Choroid plexus epithelial cell (primary cell): Measurements from ENCODE around the gene KCTD19.

Experiments
- DNase-seq: peaks from one replicate; pipeline ENCODE4 v3.0.0-alpha.2; 2010; ENCODE audit warnings: low read depth
- H3K4me3 ChIP-seq: 2 replicates; pipeline ENCODE4 v1.5.1; 2011; ENCODE audit warnings: low read depth, mild to moderate bottlenecking, control low read depth, low read length, moderate library complexity
- TF ChIP-seq, protein P1 (sequence below): conservative IDR thresholded peaks from 2 replicates; pipeline ENCODE4 v1.5.1; 2011; ENCODE audit warnings: low read depth, mild to moderate bottlenecking, control low read depth, inconsistent platforms, low read length, moderate library complexity

Gene KCTD19

DNA sequence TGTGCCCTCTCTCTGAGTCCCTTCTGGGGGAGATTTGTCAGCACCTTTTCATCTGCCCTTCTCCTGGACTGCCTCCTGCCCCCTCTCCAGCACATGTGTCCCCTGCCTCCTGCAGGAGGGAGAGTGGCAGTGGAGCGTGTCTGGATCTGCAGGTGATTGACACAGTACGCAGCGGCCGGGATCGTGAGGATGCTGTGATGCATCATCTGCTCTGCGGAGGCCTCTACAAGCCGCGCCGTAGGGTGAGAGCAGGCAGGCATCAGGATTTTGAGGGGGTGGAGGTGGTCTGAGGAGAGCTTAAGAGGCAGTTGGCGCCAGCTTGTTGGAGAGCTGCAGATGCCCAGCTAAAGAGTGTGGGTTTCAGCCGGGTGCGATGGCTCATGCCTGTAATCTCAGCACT, 66.8 kb downstream of the KCTD19 start:
- DNase-seq: no peak
- TF ChIP-seq, protein P1, sequence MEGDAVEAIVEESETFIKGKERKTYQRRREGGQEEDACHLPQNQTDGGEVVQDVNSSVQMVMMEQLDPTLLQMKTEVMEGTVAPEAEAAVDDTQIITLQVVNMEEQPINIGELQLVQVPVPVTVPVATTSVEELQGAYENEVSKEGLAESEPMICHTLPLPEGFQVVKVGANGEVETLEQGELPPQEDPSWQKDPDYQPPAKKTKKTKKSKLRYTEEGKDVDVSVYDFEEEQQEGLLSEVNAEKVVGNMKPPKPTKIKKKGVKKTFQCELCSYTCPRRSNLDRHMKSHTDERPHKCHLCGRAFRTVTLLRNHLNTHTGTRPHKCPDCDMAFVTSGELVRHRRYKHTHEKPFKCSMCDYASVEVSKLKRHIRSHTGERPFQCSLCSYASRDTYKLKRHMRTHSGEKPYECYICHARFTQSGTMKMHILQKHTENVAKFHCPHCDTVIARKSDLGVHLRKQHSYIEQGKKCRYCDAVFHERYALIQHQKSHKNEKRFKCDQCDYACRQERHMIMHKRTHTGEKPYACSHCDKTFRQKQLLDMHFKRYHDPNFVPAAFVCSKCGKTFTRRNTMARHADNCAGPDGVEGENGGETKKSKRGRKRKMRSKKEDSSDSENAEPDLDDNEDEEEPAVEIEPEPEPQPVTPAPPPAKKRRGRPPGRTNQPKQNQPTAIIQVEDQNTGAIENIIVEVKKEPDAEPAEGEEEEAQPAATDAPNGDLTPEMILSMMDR: no peak
- H3K4me3 ChIP-seq: no peak overlapping the region

DNA sequence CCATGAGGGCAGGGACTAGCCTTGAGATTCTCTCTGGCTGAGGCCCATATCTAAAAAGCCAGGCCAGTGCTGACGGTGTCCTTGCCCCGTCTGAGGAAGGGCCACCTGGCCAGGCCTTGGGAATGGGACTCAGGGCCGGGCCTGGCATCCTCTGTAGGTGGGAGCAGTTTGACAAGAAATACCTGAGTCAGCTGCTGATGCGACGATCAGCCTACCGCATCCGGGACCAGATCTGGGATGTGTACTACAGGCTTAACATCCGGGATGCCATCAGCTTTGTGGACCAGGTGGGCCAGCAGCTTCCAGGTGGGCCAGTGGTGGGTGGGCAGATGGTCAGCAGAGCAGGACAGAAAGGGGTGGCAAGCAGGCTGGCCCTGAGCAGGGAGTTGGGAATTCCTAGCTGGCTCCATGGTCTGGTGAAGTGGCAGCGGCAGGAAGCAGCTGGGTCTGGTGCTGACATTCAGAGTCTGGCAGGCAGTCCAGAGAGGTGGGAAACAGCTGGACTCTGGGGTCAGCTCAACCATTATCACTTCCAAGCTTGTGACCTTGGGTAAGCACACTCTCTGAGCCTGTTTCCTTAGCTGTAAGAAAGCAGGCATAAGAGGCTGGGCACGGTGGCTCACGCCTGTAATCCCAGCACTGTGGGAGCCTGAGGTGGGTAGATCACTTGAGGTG, 68.2 kb downstream of the KCTD19 start:
- no peak for DNase-seq
- TF ChIP-seq, protein P1: no peak
- H3K4me3 ChIP-seq: no peak overlapping the region

DNA sequence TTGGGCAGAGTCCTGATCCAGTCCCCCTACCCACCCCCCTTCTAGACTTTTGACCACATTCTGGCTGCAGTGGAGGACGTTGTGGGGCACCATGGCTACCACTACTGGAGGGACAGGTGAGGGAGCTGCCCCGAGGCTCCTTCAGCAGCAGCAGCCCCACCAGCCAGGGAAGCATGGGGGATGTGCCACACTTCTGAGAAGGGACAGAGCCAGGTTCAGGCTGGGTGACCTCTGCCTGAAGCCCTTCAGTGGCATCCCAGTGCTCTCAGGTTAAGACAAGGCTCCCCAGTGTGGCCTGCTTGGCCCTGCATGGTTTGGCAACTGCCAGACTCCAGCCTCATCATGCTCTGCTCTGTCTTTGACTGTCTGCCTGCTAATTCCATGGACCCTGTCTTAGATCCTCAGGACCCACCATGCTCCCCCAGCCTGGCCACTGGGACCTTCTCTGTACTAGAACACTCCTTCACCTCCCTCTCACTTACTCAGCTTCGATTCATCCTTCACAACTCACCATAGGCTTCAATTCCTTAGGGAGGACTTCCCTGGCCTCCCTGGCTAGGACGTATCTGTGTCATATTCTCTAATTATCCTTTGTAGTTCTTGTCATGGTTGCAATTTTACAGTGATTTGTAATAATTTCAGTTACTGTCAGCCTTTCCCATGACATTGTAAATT, 68.9 kb downstream of the KCTD19 start:
- no peak for DNase-seq
- no peak overlapping the region for H3K4me3 ChIP-seq
- TF ChIP-seq, protein P1: no peak

DNA sequence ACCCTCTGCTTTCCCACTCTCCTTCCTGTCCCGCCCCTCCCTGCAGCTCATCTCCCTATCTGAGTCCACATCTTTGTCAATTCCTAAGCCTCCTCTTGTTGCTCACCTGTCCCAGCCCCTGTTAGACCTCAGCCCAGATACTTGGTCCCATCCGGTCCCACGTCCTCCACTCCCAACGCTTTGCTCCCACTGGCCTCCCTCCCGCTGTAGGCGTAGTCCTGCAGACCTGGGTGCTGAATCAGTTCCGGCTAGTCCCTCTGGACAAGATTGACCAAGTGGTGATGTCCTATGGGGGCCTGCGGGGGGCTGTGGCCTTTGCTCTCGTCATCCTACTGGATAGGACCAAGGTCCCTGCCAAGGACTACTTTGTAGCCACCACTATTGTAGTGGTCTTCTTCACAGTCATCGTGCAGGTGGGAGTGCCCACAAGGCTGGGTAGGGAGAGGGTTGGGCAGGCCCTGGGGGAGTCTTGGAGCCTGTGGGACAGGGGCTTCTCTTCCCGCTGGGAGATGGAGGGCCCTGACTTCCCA, 69.8 kb downstream of the KCTD19 start:
- TF ChIP-seq, protein P1: no peak
- no peak for DNase-seq
- H3K4me3 ChIP-seq: no peak overlapping the region

DNA sequence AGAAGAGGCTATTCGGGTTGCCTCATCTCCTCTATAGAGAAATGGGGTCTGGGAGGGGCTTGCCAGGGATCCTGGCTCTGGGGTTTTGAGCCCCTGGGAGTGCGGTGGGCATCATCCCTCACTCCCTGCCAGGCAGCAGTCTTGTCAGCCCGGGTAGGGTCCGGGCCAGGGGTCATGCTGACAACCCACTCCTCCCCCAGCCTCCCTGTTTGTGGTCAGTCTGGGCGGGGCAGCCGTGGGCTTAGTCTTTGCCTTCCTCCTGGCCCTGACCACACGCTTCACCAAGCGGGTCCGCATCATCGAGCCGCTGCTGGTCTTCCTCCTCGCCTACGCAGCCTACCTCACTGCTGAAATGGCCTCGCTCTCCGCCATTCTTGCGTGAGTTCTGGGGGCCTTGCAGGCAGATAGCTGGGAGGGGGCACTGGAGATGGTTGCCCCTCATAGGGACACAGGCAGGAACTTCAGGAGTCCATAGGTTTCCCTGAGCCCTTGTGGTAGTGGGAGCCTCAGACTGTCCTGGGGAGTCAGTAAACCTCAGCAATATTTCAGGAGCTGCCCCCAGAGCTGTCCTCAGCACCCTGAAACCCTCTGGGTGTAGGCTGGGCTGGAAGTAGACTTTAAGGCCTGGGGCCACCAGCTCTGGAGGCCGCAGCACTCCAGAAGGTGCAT, 70.9 kb downstream of the KCTD19 start:
- no peak overlapping the region for H3K4me3 ChIP-seq
- TF ChIP-seq, protein P1: no peak
- DNase-seq: no peak

DNA sequence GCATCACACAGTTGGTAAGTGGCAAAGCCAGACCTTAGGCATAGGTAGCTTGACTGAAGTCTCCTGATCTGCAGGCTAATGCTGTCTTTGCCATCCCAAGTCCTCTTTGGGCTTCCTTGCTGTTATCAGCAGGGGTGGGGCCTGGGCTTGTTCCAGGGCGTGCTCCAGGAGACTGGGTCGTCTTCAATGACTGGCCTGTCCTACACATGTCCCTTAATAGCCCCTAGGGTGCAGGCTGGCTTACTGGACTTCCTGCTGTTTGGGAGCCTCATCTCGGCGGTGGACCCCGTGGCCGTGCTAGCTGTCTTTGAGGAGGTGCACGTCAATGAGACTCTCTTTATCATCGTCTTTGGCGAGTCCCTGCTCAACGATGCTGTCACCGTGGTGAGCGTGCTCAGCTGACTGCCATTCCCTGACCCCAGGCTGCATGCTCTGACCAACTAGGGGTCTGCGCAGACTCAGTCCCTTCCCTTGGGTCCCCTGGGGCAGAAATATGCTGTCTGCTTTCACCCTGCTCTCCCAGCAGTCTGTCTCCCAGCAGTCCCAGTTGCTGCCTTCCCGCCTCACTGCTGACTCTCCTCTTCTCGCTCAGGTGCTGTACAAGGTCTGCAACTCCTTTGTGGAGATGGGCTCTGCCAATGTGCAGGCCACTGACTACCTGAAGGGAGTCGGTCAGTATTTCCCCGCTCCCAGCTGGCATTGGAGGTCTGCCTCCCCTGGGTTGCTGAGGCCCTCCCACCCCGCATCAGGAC, 71.6 kb downstream of the KCTD19 start:
- no peak for DNase-seq
- TF ChIP-seq, protein P1: no peak
- H3K4me3 ChIP-seq: no peak overlapping the region
